Endothelial cell of umbilical vein (primary cell): ENCODE results near the gene HTR2C. TPM values are rescaled to one million over a fixed set of nuclear protein-coding genes. Genes with fewer than 3 reads are reported as not detected.
A peak's percentile ranks its signal among the peaks of the same experiment; 100 is the strongest.

Source experiments
- BruUV-seq: library from RNA; stranded (reverse); fragments of 400-500 nt; replicated peaks from 2 replicates; lab custom pipeline; 2021; lab: Mats Ljungman, UMichigan
- CTCF ChIA-PET: fragments of 300-600, 350-600 bp; sonication (Branson Sonifier 250); formaldehyde crosslinking; loops from one replicate; lab custom pipeline; 2021; ENCODE audit warnings: antibody characterized with exemption, inconsistent platforms; lab: Charles Lee
- POLR2A ChIA-PET: fragments of 300-600, 350-600 bp; sonication (Branson Sonifier 250); formaldehyde crosslinking; loops from one replicate; lab custom pipeline; 2021; ENCODE audit warnings: antibody characterized with exemption, inconsistent platforms; lab: Charles Lee
- DNase-seq: peaks from one replicate; pipeline ENCODE4 v3.0.0-alpha.2; 2011; ENCODE audit warnings: low read depth, low spot score
- FAIRE-seq: peaks from 2 replicates; lab custom pipeline; 2011; peaks lifted over from hg19 to GRCh38; lab: Jason Lieb, UNC
- H2AFZ ChIP-seq: 2 replicates; pipeline ENCODE4 v1.6.0; 2012; ENCODE audit warnings: low read depth, low read length, control low read depth, inconsistent platforms
- H3K27ac ChIP-seq: 2 replicates; pipeline ENCODE4 v1.5.1; 2011; ENCODE audit warnings: low read depth, mild to moderate bottlenecking, control low read depth, low read length, moderate library complexity; ENCODE audit not compliant: insufficient read depth
- H3K27me3 ChIP-seq, 2 experiments: 2 replicates each; pipeline versions ENCODE4 v1.6.0 to v1.6.1; 2011; ENCODE audit warnings: low read length in 2 of 2, mixed read lengths in 1 of 2; ENCODE audit not compliant: control insufficient read depth in 2 of 2, insufficient read depth in 2 of 2
- H3K36me3 ChIP-seq, 2 experiments: 2 replicates in 1 of 2; 3 replicates in 1 of 2; pipeline ENCODE4 v1.5.1; 2011; ENCODE audit warnings: low read length in 2 of 2, mild to moderate bottlenecking in 1 of 2, moderate library complexity in 1 of 2; ENCODE audit not compliant: control insufficient read depth in 2 of 2, insufficient read depth in 2 of 2; ENCODE audit errors: extremely low read depth in 1 of 2
- H3K4me1 ChIP-seq: 3 replicates; pipeline ENCODE4 v1.5.1; 2011; ENCODE audit warnings: mild to moderate bottlenecking, low read length; ENCODE audit not compliant: control insufficient read depth, insufficient read depth; ENCODE audit errors: extremely low read depth
- H3K4me2 ChIP-seq: 2 replicates; pipeline ENCODE4 v1.6.1; 2011; ENCODE audit warnings: low read length, control low read depth, mixed read lengths; ENCODE audit not compliant: insufficient read depth
- H3K4me3 ChIP-seq, 3 experiments: fragments of 200-600 bp in 1 of 3; sonication (generic), shearing (Covaris generic) in 1 of 3; replicated peaks in 1 of 3; 2 replicates each; pipeline ENCODE4 v1.5.1; 2011 to 2016; ENCODE audit warnings: control low read depth in 3 of 3, low read length in 3 of 3, mild to moderate bottlenecking in 2 of 3, inconsistent platforms in 1 of 3, low read depth in 1 of 3, moderate library complexity in 1 of 3; ENCODE audit not compliant: insufficient read depth in 1 of 3
- H3K79me2 ChIP-seq: 2 replicates; pipeline ENCODE4 v1.6.0; 2012; ENCODE audit warnings: low read length, inconsistent platforms; ENCODE audit not compliant: control insufficient read depth, insufficient read depth
- H3K9ac ChIP-seq: replicated peaks from 2 replicates; pipeline ENCODE3; 2011; ENCODE audit warnings: low read length, control low read depth; ENCODE audit not compliant: insufficient read depth; ENCODE audit errors: extremely low read depth
- H3K9me1 ChIP-seq: replicated peaks from 3 replicates; pipeline ENCODE4 v1.6.0; 2011; ENCODE audit warnings: mild to moderate bottlenecking, low read length; ENCODE audit not compliant: control insufficient read depth, insufficient read depth; ENCODE audit errors: extremely low read depth
- H3K9me3 ChIP-seq: replicated peaks from 2 replicates; pipeline ENCODE4 v1.5.1; 2012; ENCODE audit warnings: low read length, inconsistent platforms; ENCODE audit not compliant: control insufficient read depth, insufficient read depth
- H4K20me1 ChIP-seq: replicated peaks from 2 replicates; pipeline ENCODE3; 2011; ENCODE audit warnings: mild to moderate bottlenecking, low read length; ENCODE audit not compliant: control insufficient read depth, insufficient read depth; ENCODE audit errors: extremely low read depth
- EZH2 ChIP-seq: IDR thresholded peaks from 2 replicates; pipeline ENCODE4 v1.6.1; 2012; ENCODE audit warnings: borderline replicate concordance, low read depth, mild to moderate bottlenecking, moderate library complexity, low read length, inconsistent platforms; ENCODE audit not compliant: severe bottlenecking
- FOS ChIP-seq: IDR thresholded peaks from 2 replicates; pipeline ENCODE4 v1.6.1; 2011; ENCODE audit warnings: mild to moderate bottlenecking, low read length, moderate library complexity, borderline replicate concordance; ENCODE audit not compliant: insufficient read depth
- JUN ChIP-seq: IDR thresholded peaks from 2 replicates; pipeline ENCODE4 v1.6.1; 2011; ENCODE audit warnings: borderline replicate concordance, low read depth; ENCODE audit not compliant: insufficient read length, insufficient read depth
- POLR2A ChIP-seq: IDR thresholded peaks from 2 replicates; pipeline ENCODE4 v1.6.1; 2012; ENCODE audit warnings: low read depth, mild to moderate bottlenecking, control low read depth, low read length
- dilution Hi-C: fragments of 300-500 bp; cut with MboI; formaldehyde crosslinking; loops from one replicate; pipeline ENCODE4 v1.15.0; 2019; ENCODE audit warnings: low sequenced_read_pairs; ENCODE audit not compliant: extremely low pct_ligation_motif_present
- intact Hi-C: fragments of 100-400 bp; cut with micrococcal nuclease; formaldehyde crosslinking; loops from one replicate; pipeline ENCODE4 v1.10.0; 2022
- polyA plus RNA-seq, 4 experiments: library from polyadenylated mRNA; depleted of rRNA in 3 of 4; stranded (reverse) in 3 of 4; unstranded in 1 of 4; fragments of >200 nt; gene quantifications; 2 replicates each; pipeline versions ENCODE4 v1.2.1 to v1.2.3, GENCODE V29; 2011 to 2012; ENCODE audit warnings: missing spikeins in 1 of 4
- total RNA-seq: library from RNA; stranded (reverse); gene quantifications from 2 replicates; pipeline ENCODE4 v1.2.3, GENCODE V29; 2021
- TF ChIP-seq, protein P1 (sequence below): IDR thresholded peaks from 2 replicates; pipeline ENCODE4 v1.6.1; 2011; ENCODE audit not compliant: insufficient read depth, insufficient read length
- TF ChIP-seq, protein P2 (sequence below), 2 donors: IDR thresholded peaks; 1 replicate in 1 of 2; 2 replicates in 1 of 2; pipeline ENCODE4 v1.5.1; 2011; ENCODE audit warnings: low read length in 2 of 2, mild to moderate bottlenecking in 2 of 2, moderate library complexity in 2 of 2, control low read depth in 1 of 2, inconsistent platforms in 1 of 2, low read depth in 1 of 2; ENCODE audit not compliant: insufficient read depth in 1 of 2; ENCODE audit errors: extremely low read depth in 1 of 2

The HTR2C gene
- total and polyA plus RNA-seq, 2 donors (not counting 3 experiments of a cell fraction or from before 2014, with no cell fraction given) = not detected

DNA sequence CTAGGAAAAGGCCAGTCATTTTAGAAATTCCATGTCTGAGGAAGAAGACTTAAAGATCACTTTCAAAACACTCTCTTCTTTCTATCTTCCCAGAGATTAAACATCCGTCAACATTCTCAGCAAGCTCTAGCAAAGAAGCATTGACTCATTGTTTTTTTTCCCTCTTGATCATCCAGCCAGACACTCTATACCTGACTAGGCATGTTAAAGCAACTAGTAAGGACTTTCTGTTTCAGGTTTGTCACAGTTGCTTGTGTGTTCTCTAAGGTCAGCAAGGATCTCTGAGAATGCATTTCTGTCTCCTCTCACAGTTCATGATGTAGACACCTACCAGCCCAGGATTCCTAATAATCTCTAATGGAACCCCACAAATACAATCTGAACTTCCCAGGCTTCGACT, 321.4 kb downstream of the HTR2C start:
- Histone ChIP-seq H3K79me2 (no peaks in the 10 kb centered on the region), H3K27me3 (no peaks in the 10 kb centered on the region), H3K9ac (no peak overlapping the region), H3K4me1 (no peaks in the 10 kb centered on the region), H3K27ac (no peak overlapping the region), H2AFZ (no peak overlapping the region), H4K20me1 (no peaks in the 10 kb centered on the region), H3K4me3 (no peak overlapping the region), H3K36me3 (no peaks in the 10 kb centered on the region), H3K9me1 (no peaks in the 10 kb centered on the region), H3K9me3 (no peaks in the 10 kb centered on the region), H3K4me2 (no peak overlapping the region)
- dilution Hi-C loops = no loop called here
- BruUV-seq = no TSS peak
- DNase-seq (no peak), FAIRE-seq (no peak)
- ChIA-PET CTCF (no interaction called here), POLR2A (no interaction called here)
- TF ChIP-seq FOS (no peak), POLR2A (no peak), JUN (no peak), EZH2 (no peak)
- TF ChIP-seq, protein P1, sequence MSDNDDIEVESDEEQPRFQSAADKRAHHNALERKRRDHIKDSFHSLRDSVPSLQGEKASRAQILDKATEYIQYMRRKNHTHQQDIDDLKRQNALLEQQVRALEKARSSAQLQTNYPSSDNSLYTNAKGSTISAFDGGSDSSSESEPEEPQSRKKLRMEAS = no peak
- intact Hi-C loops = no loop called here

DNA sequence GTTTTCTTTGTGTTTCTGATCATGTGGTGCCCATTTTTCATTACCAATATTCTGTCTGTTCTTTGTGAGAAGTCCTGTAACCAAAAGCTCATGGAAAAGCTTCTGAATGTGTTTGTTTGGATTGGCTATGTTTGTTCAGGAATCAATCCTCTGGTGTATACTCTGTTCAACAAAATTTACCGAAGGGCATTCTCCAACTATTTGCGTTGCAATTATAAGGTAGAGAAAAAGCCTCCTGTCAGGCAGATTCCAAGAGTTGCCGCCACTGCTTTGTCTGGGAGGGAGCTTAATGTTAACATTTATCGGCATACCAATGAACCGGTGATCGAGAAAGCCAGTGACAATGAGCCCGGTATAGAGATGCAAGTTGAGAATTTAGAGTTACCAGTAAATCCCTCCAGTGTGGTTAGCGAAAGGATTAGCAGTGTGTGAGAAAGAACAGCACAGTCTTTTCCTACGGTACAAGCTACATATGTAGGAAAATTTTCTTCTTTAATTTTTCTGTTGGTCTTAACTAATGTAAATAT, 323.2 kb downstream of the HTR2C start:
- H3K27me3 ChIP-seq = no peaks in the 10 kb centered on the region
- CTCF ChIA-PET = no interaction called here
- intact Hi-C loops = no loop called here
- no peaks in the 10 kb centered on the region for H3K79me2 ChIP-seq
- no peak overlapping the region for H3K9ac ChIP-seq
- H3K9me3 ChIP-seq = no peaks in the 10 kb centered on the region
- DNase-seq (no peak), FAIRE-seq (peak; percentile 4)
- no peaks in the 10 kb centered on the region for H4K20me1 ChIP-seq
- no peak overlapping the region for H2AFZ ChIP-seq
- H3K9me1 ChIP-seq = no peaks in the 10 kb centered on the region
- TF ChIP-seq EZH2 (no peak), POLR2A (no peak), FOS (no peak)
- TF ChIP-seq, protein P2, sequence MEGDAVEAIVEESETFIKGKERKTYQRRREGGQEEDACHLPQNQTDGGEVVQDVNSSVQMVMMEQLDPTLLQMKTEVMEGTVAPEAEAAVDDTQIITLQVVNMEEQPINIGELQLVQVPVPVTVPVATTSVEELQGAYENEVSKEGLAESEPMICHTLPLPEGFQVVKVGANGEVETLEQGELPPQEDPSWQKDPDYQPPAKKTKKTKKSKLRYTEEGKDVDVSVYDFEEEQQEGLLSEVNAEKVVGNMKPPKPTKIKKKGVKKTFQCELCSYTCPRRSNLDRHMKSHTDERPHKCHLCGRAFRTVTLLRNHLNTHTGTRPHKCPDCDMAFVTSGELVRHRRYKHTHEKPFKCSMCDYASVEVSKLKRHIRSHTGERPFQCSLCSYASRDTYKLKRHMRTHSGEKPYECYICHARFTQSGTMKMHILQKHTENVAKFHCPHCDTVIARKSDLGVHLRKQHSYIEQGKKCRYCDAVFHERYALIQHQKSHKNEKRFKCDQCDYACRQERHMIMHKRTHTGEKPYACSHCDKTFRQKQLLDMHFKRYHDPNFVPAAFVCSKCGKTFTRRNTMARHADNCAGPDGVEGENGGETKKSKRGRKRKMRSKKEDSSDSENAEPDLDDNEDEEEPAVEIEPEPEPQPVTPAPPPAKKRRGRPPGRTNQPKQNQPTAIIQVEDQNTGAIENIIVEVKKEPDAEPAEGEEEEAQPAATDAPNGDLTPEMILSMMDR (IDR thresholded peaks at IDR 0.05; ENCODE audit: extremely low read depth in 1 of 2, insufficient read depth in 1 of 2, low read depth in 1 of 2, low read length in 2 of 2) = no peak
- TF ChIP-seq, protein P1 = no peak
- H3K36me3 ChIP-seq = no peaks in the 10 kb centered on the region
- dilution Hi-C loops = no loop called here
- no TSS peak for BruUV-seq
- POLR2A ChIA-PET = no interaction called here
- no peaks in the 10 kb centered on the region for H3K4me1 ChIP-seq
- H3K4me3 ChIP-seq = no peak overlapping the region
- H3K27ac ChIP-seq = no peak overlapping the region
- H3K4me2 ChIP-seq = no peak overlapping the region
